HepG2 (cell line): ENCODE data around the gene GTF2F2. TPM values are rescaled to one million over a fixed set of nuclear protein-coding genes. Genes with fewer than 3 reads are reported as not detected.

ENCODE experiments used
- ASH2L ChIP-seq: fragments of 300-600, 200-600 bp; sonication (generic); IDR thresholded peaks from 2 replicates; pipeline ENCODE4 v1.7.0; 2017; ENCODE audit warnings: low read depth, mild to moderate bottlenecking, moderate library complexity, mixed read lengths, low read length; ENCODE audit not compliant: insufficient read length
- CEBPG ChIP-seq: IDR thresholded peaks from 2 replicates; pipeline ENCODE4 v1.6.1; 2016
- DNMT1 ChIP-seq: sonication (generic); formaldehyde crosslinking; IDR thresholded peaks from 2 replicates; pipeline ENCODE4 v1.5.1; 2020; ENCODE audit warnings: mild to moderate bottlenecking, missing genetic modification reagents
- DPF2 ChIP-seq: sonication (generic); formaldehyde crosslinking; IDR thresholded peaks from 2 replicates; pipeline ENCODE4 v1.4.0; 2020; ENCODE audit warnings: mild to moderate bottlenecking, low read depth, missing genetic modification reagents, borderline replicate concordance
- ELF1 ChIP-seq: sonication (generic); formaldehyde crosslinking; IDR thresholded peaks from 2 replicates; pipeline ENCODE4 v1.4.0; 2020; ENCODE audit warnings: missing genetic modification reagents
- JUNB ChIP-seq: sonication (generic); formaldehyde crosslinking; IDR thresholded peaks from 2 replicates; pipeline ENCODE4 v1.8.0; 2022; ENCODE audit warnings: missing genetic modification reagents, mild to moderate bottlenecking, borderline replicate concordance
- NCOA2 ChIP-seq: sonication (generic); formaldehyde crosslinking; IDR thresholded peaks from 2 replicates; pipeline ENCODE4 v1.8.0; 2022; ENCODE audit warnings: inconsistent platforms
- PCBP1 ChIP-seq: fragments of 200-400 bp; formaldehyde crosslinking; IDR thresholded peaks from 2 replicates; pipeline ENCODE4 v1.6.1; 2017; ENCODE audit warnings: mild to moderate bottlenecking, low read depth, low read length, borderline replicate concordance
- POLR2AphosphoS5 ChIP-seq: IDR thresholded peaks from 2 replicates; pipeline ENCODE4 v1.6.1; 2012; ENCODE audit warnings: low read depth, low read length
- RFX1 ChIP-seq: fragments of 450-650 bp; IDR thresholded peaks from 2 replicates; pipeline ENCODE4 v1.6.1; 2017
- SNAPC4 ChIP-seq: sonication (generic); formaldehyde crosslinking; IDR thresholded peaks from 2 replicates; pipeline ENCODE4 v1.4.0; 2020; ENCODE audit warnings: mild to moderate bottlenecking, missing genetic modification reagents
- TEAD3 ChIP-seq: optimal IDR thresholded peaks from 2 replicates; pipeline ENCODE3; 2016; ENCODE audit warnings: borderline replicate concordance
- ZNF337 ChIP-seq: sonication (generic); formaldehyde crosslinking; IDR thresholded peaks from 2 replicates; pipeline ENCODE4 v1.5.1; 2020; ENCODE audit warnings: missing genetic modification reagents, low read depth, mild to moderate bottlenecking, borderline replicate concordance
- ZNF563 ChIP-seq: sonication (generic); formaldehyde crosslinking; IDR thresholded peaks from 2 replicates; pipeline ENCODE4 v1.8.0; 2022; ENCODE audit warnings: mild to moderate bottlenecking, moderate library complexity, missing genetic modification reagents
- ZNF615 ChIP-seq: sonication (generic); formaldehyde crosslinking; IDR thresholded peaks from 2 replicates; pipeline ENCODE4 v1.5.0; 2020; ENCODE audit warnings: mild to moderate bottlenecking, missing genetic modification reagents, borderline replicate concordance
- polyA plus RNA-seq, 8 experiments: library from polyadenylated mRNA; depleted of rRNA in 3 of 8; stranded (reverse) in 7 of 8; unstranded in 1 of 8; fragments of >200 nt; fragmentation: Illumina TruSeq in 4 of 8; extraction: Trizol in 4 of 8; gene quantifications; 2 replicates each; pipeline versions ENCODE4 v1.2.1 to v1.2.3, GENCODE V29; 2011 to 2016; ENCODE audit warnings: low read depth in 4 of 8, missing spikeins in 1 of 8, mixed read lengths in 1 of 8; ENCODE audit not compliant: insufficient read depth in 1 of 8
- total RNA-seq, 5 experiments: library from RNA; depleted of rRNA; stranded (reverse); fragments of >200 nt; fragmentation: Illumina TruSeq; extraction: Trizol; gene quantifications; 2 replicates each; pipeline ENCODE4 v1.2.3, GENCODE V29; 2016; ENCODE audit warnings: low read depth in 1 of 5
- TF ChIP-seq, protein P1 (sequence below): IDR thresholded peaks from 2 replicates; pipeline ENCODE4 v1.6.1; 2018; ENCODE audit warnings: missing genetic modification reagents
- TF ChIP-seq, protein P2 (sequence below): sonication (generic); formaldehyde crosslinking; IDR thresholded peaks from 2 replicates; pipeline ENCODE4 v1.8.0; 2022; ENCODE audit warnings: mild to moderate bottlenecking, missing genetic modification reagents; ENCODE audit not compliant: insufficient replicate concordance
- TF ChIP-seq, protein P3 (sequence below): IDR thresholded peaks from 2 replicates; pipeline ENCODE4 v1.4.0; 2020; ENCODE audit warnings: mild to moderate bottlenecking, missing genetic modification reagents

GTF2F2 gene
- total and polyA plus RNA-seq, 2 of the 13 experiments (the other 11 are each of a cell fraction or from before 2014, with no cell fraction given) = 10.6 to 32.8 TPM

DNA sequence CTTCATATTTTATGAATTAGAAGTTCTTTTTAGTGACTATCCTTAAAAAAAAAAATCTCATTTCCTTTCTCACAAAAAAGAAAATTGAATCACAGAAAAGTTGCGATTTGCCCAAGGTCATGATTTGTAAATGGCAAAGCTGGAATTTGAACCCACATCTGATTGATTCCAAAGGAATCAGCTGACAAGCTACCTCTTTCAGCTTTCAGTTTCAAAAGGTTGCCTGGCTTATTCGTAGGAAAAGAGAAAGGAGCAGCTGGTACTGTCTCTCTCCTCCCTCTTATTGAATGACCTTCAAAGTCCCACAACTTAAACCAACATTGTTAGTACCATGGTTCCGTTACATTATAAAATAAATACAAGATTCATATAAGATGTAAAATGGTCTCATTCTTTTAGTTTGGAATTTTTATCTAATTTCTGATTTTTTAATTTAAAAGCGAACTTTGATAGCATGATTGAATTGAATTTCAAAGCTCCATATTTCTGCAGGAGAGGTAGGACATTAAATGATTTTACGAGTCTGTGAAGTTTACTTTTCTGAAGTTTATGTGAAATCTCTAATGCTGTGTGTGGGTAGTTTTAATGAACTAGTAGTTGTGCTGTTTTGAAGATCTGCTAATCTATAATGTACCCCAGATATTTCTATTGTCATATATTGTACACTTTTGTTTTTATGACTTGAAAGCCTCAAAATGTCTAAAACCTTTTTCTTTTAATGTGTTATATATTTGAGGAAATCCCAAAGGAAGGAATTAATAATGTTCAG is 99.0 kb downstream of the GTF2F2 start (continued):
- TF ChIP-seq SNAPC4 (CRISPR knock-in tag) (no peak), ELF1 (CRISPR knock-in tag) (no peak), JUNB (no peak), ZNF615 (CRISPR knock-in tag) (no peak), TEAD3 (peak; percentile 12), NCOA2 (no peak), RFX1 (no peak), POLR2AphosphoS5 (no peak), CEBPG (CRISPR knock-in tag) (0 out of 2 replicates have a peak, but pooled peaks have one; percentile 6), PCBP1 (no peak), ZNF337 (CRISPR knock-in tag) (no peak), ASH2L (peak; percentile 53), ZNF563 (CRISPR knock-in tag) (no peak), DNMT1 (CRISPR knock-in tag) (no peak), DPF2 (CRISPR knock-in tag) (no peak)
- TF ChIP-seq, protein P1, sequence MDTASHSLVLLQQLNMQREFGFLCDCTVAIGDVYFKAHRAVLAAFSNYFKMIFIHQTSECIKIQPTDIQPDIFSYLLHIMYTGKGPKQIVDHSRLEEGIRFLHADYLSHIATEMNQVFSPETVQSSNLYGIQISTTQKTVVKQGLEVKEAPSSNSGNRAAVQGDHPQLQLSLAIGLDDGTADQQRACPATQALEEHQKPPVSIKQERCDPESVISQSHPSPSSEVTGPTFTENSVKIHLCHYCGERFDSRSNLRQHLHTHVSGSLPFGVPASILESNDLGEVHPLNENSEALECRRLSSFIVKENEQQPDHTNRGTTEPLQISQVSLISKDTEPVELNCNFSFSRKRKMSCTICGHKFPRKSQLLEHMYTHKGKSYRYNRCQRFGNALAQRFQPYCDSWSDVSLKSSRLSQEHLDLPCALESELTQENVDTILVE (CRISPR knock-in tag) = no peak
- TF ChIP-seq, protein P2, sequence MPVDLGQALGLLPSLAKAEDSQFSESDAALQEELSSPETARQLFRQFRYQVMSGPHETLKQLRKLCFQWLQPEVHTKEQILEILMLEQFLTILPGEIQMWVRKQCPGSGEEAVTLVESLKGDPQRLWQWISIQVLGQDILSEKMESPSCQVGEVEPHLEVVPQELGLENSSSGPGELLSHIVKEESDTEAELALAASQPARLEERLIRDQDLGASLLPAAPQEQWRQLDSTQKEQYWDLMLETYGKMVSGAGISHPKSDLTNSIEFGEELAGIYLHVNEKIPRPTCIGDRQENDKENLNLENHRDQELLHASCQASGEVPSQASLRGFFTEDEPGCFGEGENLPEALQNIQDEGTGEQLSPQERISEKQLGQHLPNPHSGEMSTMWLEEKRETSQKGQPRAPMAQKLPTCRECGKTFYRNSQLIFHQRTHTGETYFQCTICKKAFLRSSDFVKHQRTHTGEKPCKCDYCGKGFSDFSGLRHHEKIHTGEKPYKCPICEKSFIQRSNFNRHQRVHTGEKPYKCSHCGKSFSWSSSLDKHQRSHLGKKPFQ (CRISPR knock-in tag) = no peak
- TF ChIP-seq, protein P3, sequence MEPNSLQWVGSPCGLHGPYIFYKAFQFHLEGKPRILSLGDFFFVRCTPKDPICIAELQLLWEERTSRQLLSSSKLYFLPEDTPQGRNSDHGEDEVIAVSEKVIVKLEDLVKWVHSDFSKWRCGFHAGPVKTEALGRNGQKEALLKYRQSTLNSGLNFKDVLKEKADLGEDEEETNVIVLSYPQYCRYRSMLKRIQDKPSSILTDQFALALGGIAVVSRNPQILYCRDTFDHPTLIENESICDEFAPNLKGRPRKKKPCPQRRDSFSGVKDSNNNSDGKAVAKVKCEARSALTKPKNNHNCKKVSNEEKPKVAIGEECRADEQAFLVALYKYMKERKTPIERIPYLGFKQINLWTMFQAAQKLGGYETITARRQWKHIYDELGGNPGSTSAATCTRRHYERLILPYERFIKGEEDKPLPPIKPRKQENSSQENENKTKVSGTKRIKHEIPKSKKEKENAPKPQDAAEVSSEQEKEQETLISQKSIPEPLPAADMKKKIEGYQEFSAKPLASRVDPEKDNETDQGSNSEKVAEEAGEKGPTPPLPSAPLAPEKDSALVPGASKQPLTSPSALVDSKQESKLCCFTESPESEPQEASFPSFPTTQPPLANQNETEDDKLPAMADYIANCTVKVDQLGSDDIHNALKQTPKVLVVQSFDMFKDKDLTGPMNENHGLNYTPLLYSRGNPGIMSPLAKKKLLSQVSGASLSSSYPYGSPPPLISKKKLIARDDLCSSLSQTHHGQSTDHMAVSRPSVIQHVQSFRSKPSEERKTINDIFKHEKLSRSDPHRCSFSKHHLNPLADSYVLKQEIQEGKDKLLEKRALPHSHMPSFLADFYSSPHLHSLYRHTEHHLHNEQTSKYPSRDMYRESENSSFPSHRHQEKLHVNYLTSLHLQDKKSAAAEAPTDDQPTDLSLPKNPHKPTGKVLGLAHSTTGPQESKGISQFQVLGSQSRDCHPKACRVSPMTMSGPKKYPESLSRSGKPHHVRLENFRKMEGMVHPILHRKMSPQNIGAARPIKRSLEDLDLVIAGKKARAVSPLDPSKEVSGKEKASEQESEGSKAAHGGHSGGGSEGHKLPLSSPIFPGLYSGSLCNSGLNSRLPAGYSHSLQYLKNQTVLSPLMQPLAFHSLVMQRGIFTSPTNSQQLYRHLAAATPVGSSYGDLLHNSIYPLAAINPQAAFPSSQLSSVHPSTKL (CRISPR knock-in tag) = peak; percentile 36; the same call in 1 of the 2 replicates
